M059J (cell line): Measurements from ENCODE around the gene TFEC. TPM values are rescaled to one million over a fixed set of nuclear protein-coding genes. Genes with fewer than 3 reads are reported as not detected.
A peak's percentile ranks its signal among the peaks of the same experiment; 100 is the strongest.
"Not testable (repeated sequence)": the region's sequence is repeated elsewhere in the genome, so short reads cannot be mapped to it uniquely, and the experiment has no call there.

Source experiments
- DNase-seq: peaks from one replicate; pipeline ENCODE4 v3.0.0-alpha.2; 2012; ENCODE audit warnings: low read depth
- total RNA-seq: library from RNA; depleted of rRNA; stranded (reverse); fragments of >200 nt; shearing (Covaris generic); gene quantifications from 2 replicates; pipeline ENCODE4 v1.2.3, GENCODE V29; 2014; rRNA removed

Gene TFEC
- total RNA-seq: 0.02 and 0.32 TPM in 2 replicates

- peak; percentile 67 for DNase-seq
These were observed at the start of gene TFEC for GRCh38 chr7:116030651-116031276. TSS of gene TFEC (minus strand) at chr7:116030763. CDS start at chr7:115984441, 46,322 bp downstream.

- peak; percentile 80 for DNase-seq
These were observed 45.0 kb upstream of the TFEC start for GRCh38 chr7:116075351-116076145.

GRCh38 chr7:116071629-116072028 lies 41.1 kb upstream of the TFEC start:
- no peak for DNase-seq

- DNase-seq: no peak
These were observed 33.6 kb upstream of the TFEC start for GRCh38 chr7:116064179-116064578.

- no peak for DNase-seq
These were observed 32.1 kb upstream of the TFEC start for GRCh38 chr7:116062666-116063065.

- DNase-seq: peak; percentile 57
These were observed 21.4 kb upstream of the TFEC start for GRCh38 chr7:116052006-116052405.

- not testable (repeated sequence) for DNase-seq
These were observed 16.7 kb upstream of the TFEC start for GRCh38 chr7:116047261-116047660.

- no peak for DNase-seq
These were observed 15.0 kb upstream of the TFEC start for GRCh38 chr7:116045532-116045931.

GRCh38 chr7:116041615-116042014 lies 11.1 kb upstream of the TFEC start:
- DNase-seq: no peak

GRCh38 chr7:116037401-116037800 lies 6.8 kb upstream of the TFEC start:
- DNase-seq: no peak

GRCh38 chr7:116034411-116034810 lies 3.8 kb upstream of the TFEC start:
- DNase-seq: no peak

GRCh38 chr7:116032886-116033285 lies 2.3 kb upstream of the TFEC start:
- no peak for DNase-seq

- DNase-seq: no peak
These were observed 1.8 kb downstream of the TFEC start for GRCh38 chr7:116028787-116029186.

- no peak for DNase-seq
These were observed 2.8 kb downstream of the TFEC start for GRCh38 chr7:116027786-116028185.

GRCh38 chr7:116024826-116025809 lies 5.4 kb downstream of the TFEC start:
- DNase-seq: peak; percentile 13

GRCh38 chr7:116021237-116021636 lies 9.3 kb downstream of the TFEC start:
- DNase-seq: peak; percentile 9

- no peak for DNase-seq
These were observed 11.8 kb downstream of the TFEC start for GRCh38 chr7:116018731-116019130.

GRCh38 chr7:116013675-116014074 lies 16.9 kb downstream of the TFEC start:
- no peak for DNase-seq

- DNase-seq: no peak
These were observed 19.0 kb downstream of the TFEC start for GRCh38 chr7:116011584-116011983.

- not testable (repeated sequence) for DNase-seq
These were observed 25.8 kb downstream of the TFEC start for GRCh38 chr7:116004762-116005161.

GRCh38 chr7:115997221-115997620 lies 33.3 kb downstream of the TFEC start:
- no peak for DNase-seq

- DNase-seq: peak; percentile 15
These were observed 34.9 kb downstream of the TFEC start for GRCh38 chr7:115995701-115996100.
